ENCODE measurements around the gene ACAP3. TPM values are rescaled to one million over a fixed set of nuclear protein-coding genes. Genes with fewer than 3 reads are reported as not detected.

ACAP3 gene
- polyA plus RNA-seq, 2 of the 4 experiments (the other 2 are of a cell fraction): 6.6 to 24.2 TPM

DNA sequence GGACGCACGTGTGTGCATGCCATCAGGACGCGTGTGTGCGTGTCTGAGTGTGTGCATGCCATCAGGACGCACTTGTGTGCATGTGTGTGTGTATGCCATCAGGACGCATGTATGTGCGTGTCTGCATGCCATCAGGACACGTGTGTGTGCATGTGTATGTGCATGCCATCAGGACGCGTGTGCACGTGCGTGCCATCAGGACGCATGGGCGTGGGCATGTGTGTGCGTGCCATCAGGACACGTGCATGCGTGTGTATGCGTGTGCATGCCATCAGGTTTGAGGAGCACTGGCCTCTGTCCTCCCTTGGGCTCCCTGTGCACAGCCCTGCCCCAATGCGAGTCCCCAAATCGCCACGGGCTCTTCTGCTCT, 48.6 kb downstream of the ACAP3 start (continued):
- TF ChIP-seq MAZ (IDR thresholded peaks at IDR 0.05; ENCODE audit: borderline replicate concordance, low read depth, low read length): no peak
- TF ChIP-seq, protein P1, sequence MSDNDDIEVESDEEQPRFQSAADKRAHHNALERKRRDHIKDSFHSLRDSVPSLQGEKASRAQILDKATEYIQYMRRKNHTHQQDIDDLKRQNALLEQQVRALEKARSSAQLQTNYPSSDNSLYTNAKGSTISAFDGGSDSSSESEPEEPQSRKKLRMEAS (IDR thresholded peaks at IDR 0.05): no peak
- TF ChIP-seq, protein P2, sequence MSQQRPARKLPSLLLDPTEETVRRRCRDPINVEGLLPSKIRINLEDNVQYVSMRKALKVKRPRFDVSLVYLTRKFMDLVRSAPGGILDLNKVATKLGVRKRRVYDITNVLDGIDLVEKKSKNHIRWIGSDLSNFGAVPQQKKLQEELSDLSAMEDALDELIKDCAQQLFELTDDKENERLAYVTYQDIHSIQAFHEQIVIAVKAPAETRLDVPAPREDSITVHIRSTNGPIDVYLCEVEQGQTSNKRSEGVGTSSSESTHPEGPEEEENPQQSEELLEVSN (IDR thresholded peaks at IDR 0.05; ENCODE audit: borderline replicate concordance, low read depth): no peak
- TF ChIP-seq JUN (IDR thresholded peaks at IDR 0.05): no peak
- TF ChIP-seq CBX2 (IDR thresholded peaks at IDR 0.05; ENCODE audit: borderline replicate concordance, low read depth): no peak
- no peak for TF ChIP-seq EP300 (IDR thresholded peaks at IDR 0.05)

DNA sequence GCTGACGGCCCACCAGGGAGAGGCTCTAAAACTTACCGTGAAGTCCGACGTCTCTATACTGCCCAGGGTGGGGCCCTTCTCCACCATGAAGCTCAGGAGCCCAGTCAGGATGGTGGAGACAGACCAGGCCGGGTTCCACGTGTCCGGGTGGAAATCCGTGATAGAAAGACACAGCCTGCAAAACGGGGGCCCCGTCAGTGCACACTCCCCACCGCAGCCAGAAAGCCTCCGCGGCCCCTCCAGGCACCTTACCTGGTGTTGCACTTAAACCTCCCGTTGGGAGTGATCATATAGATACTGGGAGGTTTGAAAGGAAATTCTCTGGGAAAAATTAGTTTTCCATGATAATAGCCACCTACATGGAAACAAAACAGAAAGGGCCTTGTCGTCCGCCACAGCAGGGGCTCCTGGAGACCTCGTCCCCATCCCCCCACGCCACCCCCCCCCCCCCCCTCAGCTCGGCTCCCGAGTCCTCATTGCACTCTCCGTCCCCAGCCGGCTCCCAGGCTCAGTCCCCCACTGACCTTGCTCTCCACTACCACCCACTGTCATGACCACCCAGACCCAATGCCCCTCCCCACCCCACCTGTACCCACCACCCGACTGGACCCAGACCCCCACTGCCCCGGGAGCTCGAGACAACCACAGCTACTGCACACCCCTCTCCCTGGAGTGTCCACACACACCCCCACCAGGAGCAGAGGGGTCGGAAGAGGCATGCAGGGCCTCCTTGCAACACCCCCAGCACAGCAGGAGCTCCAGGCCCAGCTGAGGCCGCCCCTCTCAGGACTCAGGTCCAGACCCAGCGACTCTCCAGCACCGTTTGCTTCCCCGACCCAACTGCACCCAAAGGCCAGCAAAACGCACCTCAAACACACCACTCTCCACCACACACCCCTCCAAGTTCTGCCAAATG, 50.5 kb downstream of the ACAP3 start:
- WGBS (ENCODE audit: missing lambda C conversion rate): 94% methylated on average over 22 of the region's 31 CpGs
- ATAC-seq: no peak
- Histone ChIP-seq H3K4me2 (no peak overlapping the region), H3K9me3 (no peaks in the 10 kb centered on the region), H3K4me3 (no peak overlapping the region), H3K4me1 (no peaks in the 10 kb centered on the region), H3K27ac (no peak overlapping the region)
- ChIA-PET CTCF (interaction anchor here (0.6 kb wide), 2 partner anchors 137 to 371 kb away, joined by 3 read pairs; no protein-coding TSS in a partner anchor), POLR2A (interaction anchor here (0.6 kb wide), 1 partner anchor 16 kb away, joined by 3 read pairs; the partner anchor contains the start of gene UBE2J2)
- FAIRE-seq: no peak
- TF ChIP-seq POLR2A (IDR thresholded peaks at IDR 0.05; ENCODE audit: low read length): no peak
- no peak for TF ChIP-seq NPAS2 (CRISPR knock-in tag; IDR thresholded peaks at IDR 0.05; ENCODE audit: borderline replicate concordance)
- no peak for TF ChIP-seq ZC3H11A (IDR thresholded peaks at IDR 0.05)
- no peak for TF ChIP-seq RAD21 (conservative IDR thresholded peaks at IDR 0.05 in 1 of 2, IDR thresholded peaks at IDR 0.05 in 1 of 2)
- no peak for TF ChIP-seq SMC3 (IDR thresholded peaks at IDR 0.05)
- no peak for TF ChIP-seq JUN (IDR thresholded peaks at IDR 0.05)
- TF ChIP-seq NR3C1 (IDR thresholded peaks at IDR 0.05): no peak
- DNase-seq (ENCODE audit: low read depth in 1 of 2, low spot score in 1 of 2): no peak

DNA sequence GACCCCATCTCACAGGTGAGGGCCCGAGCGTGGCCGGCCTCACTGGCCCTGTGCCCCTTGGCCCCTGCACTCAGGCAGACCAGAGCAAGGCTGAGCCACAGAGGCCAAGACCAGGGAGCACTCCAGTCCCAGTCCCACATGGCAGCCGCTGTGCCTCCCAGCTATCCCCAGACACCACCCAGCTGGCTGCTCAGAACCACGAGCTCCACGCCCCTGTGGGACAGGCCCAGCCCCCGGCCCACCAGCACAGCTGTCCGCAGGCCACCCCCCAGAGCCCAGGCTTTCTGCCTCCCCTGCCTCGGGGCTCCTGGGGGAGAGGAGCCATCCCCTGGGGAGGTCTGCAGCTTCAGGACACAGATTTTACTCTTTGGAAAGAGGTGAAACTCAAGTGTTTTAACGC, 52.1 kb downstream of the ACAP3 start:
- ChIA-PET POLR2A (no interaction called here), CTCF (interaction anchor here (1.7 kb wide), 1 partner anchor 134 kb away, joined by 3 read pairs; no protein-coding TSS in a partner anchor)
- TF ChIP-seq EHF (CRISPR knock-in tag; IDR thresholded peaks at IDR 0.05) (no peak), MAFK (IDR thresholded peaks at IDR 0.05; ENCODE audit: partially characterized antibody) (no peak), MAZ (IDR thresholded peaks at IDR 0.05; ENCODE audit: borderline replicate concordance, low read depth, low read length) (no peak), CHD4 (IDR thresholded peaks at IDR 0.05; ENCODE audit: borderline replicate concordance) (no peak), PHF8 (IDR thresholded peaks at IDR 0.05; ENCODE audit: borderline replicate concordance, low read depth) (no peak), NFE2L2 (conservative IDR thresholded peaks at IDR 0.05; ENCODE audit: low read length) (no peak), HOXA7 (CRISPR knock-in tag; IDR thresholded peaks at IDR 0.05) (no peak), POLR2AphosphoS2 (conservative IDR thresholded peaks at IDR 0.05; ENCODE audit: low read length) (no peak), RFX5 (IDR thresholded peaks at IDR 0.05) (no peak), CBX8 (IDR thresholded peaks at IDR 0.05) (no peak)
- TF ChIP-seq, protein P3, sequence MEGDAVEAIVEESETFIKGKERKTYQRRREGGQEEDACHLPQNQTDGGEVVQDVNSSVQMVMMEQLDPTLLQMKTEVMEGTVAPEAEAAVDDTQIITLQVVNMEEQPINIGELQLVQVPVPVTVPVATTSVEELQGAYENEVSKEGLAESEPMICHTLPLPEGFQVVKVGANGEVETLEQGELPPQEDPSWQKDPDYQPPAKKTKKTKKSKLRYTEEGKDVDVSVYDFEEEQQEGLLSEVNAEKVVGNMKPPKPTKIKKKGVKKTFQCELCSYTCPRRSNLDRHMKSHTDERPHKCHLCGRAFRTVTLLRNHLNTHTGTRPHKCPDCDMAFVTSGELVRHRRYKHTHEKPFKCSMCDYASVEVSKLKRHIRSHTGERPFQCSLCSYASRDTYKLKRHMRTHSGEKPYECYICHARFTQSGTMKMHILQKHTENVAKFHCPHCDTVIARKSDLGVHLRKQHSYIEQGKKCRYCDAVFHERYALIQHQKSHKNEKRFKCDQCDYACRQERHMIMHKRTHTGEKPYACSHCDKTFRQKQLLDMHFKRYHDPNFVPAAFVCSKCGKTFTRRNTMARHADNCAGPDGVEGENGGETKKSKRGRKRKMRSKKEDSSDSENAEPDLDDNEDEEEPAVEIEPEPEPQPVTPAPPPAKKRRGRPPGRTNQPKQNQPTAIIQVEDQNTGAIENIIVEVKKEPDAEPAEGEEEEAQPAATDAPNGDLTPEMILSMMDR (IDR thresholded peaks at IDR 0.05): no peak
- TF ChIP-seq, protein P4, sequence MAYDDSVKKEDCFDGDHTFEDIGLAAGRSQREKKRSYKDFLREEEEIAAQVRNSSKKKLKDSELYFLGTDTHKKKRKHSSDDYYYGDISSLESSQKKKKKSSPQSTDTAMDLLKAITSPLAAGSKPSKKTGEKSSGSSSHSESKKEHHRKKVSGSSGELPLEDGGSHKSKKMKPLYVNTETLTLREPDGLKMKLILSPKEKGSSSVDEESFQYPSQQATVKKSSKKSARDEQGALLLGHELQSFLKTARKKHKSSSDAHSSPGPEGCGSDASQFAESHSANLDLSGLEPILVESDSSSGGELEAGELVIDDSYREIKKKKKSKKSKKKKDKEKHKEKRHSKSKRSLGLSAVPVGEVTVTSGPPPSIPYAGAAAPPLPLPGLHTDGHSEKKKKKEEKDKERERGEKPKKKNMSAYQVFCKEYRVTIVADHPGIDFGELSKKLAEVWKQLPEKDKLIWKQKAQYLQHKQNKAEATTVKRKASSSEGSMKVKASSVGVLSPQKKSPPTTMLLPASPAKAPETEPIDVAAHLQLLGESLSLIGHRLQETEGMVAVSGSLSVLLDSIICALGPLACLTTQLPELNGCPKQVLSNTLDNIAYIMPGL (CRISPR knock-in tag; IDR thresholded peaks at IDR 0.05; ENCODE audit: borderline replicate concordance): no peak
- Histone ChIP-seq H3K4me3 (no peak overlapping the region), H3K4me1 (no peaks in the 10 kb centered on the region), H3K27ac (no peak overlapping the region), H3K4me2 (no peak overlapping the region), H3K9me3 (no peaks in the 10 kb centered on the region)
- no peak for FAIRE-seq
- no peak for DNase-seq (ENCODE audit: low read depth in 1 of 2, low spot score in 1 of 2)
- ATAC-seq: peak in 1 of 2 experiments; percentile 23; a peak in 1 of 6 replicates
- 99% methylated on average over 5 of the region's 10 CpGs for WGBS (ENCODE audit: missing lambda C conversion rate)
